HEK293 (cell line): ENCODE data around the gene AP1AR.

Source experiments
- CTCF ChIA-PET: fragments of 350-600 bp; formaldehyde crosslinking; extraction: SDS; loops from one replicate; lab custom pipeline; 2021; ENCODE audit warnings: antibody characterized with exemption; lab: Yijun Ruan, JAX
- POLR2A ChIA-PET: fragments of 300-600 bp; formaldehyde crosslinking; extraction: SDS; loops from one replicate; lab custom pipeline; 2020; ENCODE audit warnings: antibody characterized with exemption, inconsistent platforms; lab: Yijun Ruan, JAX
- H3K27ac ChIP-seq: fragments of 200-500 bp; sonication (Bioruptor generic); 2 replicates; pipeline ENCODE4 v1.5.1; 2014; ENCODE audit warnings: low read depth, low read length, control low read depth, inconsistent platforms; ENCODE audit errors: extremely low read depth
- H3K36me3 ChIP-seq, 2 experiments: fragments of 200-500 bp in 1 of 2; sonication (Bioruptor generic) in 1 of 2; 1 replicate in 1 of 2; 2 replicates in 1 of 2; pipeline ENCODE4 v1.5.1; 2014 to 2017; ENCODE audit warnings: inconsistent platforms in 2 of 2, low read length in 2 of 2; ENCODE audit not compliant: control insufficient read depth in 2 of 2, insufficient read depth in 1 of 2
- H3K4me1 ChIP-seq: fragments of 200-500 bp; sonication (Bioruptor generic); 2 replicates; pipeline ENCODE4 v1.5.1; 2014; ENCODE audit warnings: mild to moderate bottlenecking, low read length, inconsistent platforms; ENCODE audit not compliant: control insufficient read depth, insufficient read depth
- H3K4me3 ChIP-seq: 2 replicates; pipeline ENCODE4 v1.5.1; 2011; ENCODE audit warnings: low read depth, mild to moderate bottlenecking, control low read depth, low read length, moderate library complexity
- H3K9me3 ChIP-seq: fragments of 200-500 bp; sonication (Bioruptor generic); 2 replicates; pipeline ENCODE4 v1.5.1; 2014; ENCODE audit warnings: low read depth, low read length, inconsistent platforms; ENCODE audit not compliant: control insufficient read depth, insufficient read depth
- FEZF1 ChIP-seq: fragments of 450-650 bp; formaldehyde crosslinking; IDR thresholded peaks from 2 replicates; pipeline ENCODE4 v1.5.1; 2016; ENCODE audit warnings: missing biosample characterization, missing genetic modification characterization
- GLI2 ChIP-seq: fragments of 450-650 bp; formaldehyde crosslinking; IDR thresholded peaks from 2 replicates; pipeline ENCODE4; 2017; ENCODE audit warnings: missing biosample characterization, missing genetic modification characterization, low read depth, borderline replicate concordance
- ZBTB21 ChIP-seq: fragments of 450-650 bp; formaldehyde crosslinking; IDR thresholded peaks from 2 replicates; pipeline ENCODE4 v1.5.1; 2017; ENCODE audit warnings: missing biosample characterization, missing genetic modification characterization
- ZEB2 ChIP-seq: fragments of 450-650 bp; formaldehyde crosslinking; IDR thresholded peaks from 2 replicates; pipeline ENCODE4 v1.5.1; 2016; ENCODE audit warnings: missing biosample characterization, missing genetic modification characterization
- ZNF112 ChIP-seq: fragments of 450-650 bp; formaldehyde crosslinking; IDR thresholded peaks from 2 replicates; pipeline ENCODE4 v1.5.0; 2017; ENCODE audit warnings: missing biosample characterization, missing genetic modification characterization
- ZNF132 ChIP-seq: fragments of 450-650 bp; formaldehyde crosslinking; IDR thresholded peaks from 2 replicates; pipeline ENCODE4 v1.5.1; 2017; ENCODE audit warnings: missing biosample characterization, missing genetic modification characterization, borderline replicate concordance
- ZNF133 ChIP-seq: fragments of 450-650 bp; formaldehyde crosslinking; IDR thresholded peaks from 2 replicates; pipeline ENCODE4 v1.5.1; 2016; ENCODE audit warnings: missing biosample characterization, missing genetic modification characterization
- ZNF138 ChIP-seq: fragments of 450-650 bp; formaldehyde crosslinking; IDR thresholded peaks from 2 replicates; pipeline ENCODE4 v1.5.1; 2016; ENCODE audit warnings: missing biosample characterization, missing genetic modification characterization, borderline replicate concordance
- ZNF175 ChIP-seq: fragments of 450-650 bp; formaldehyde crosslinking; IDR thresholded peaks from 2 replicates; pipeline ENCODE4 v1.5.1; 2016; ENCODE audit warnings: missing biosample characterization, missing genetic modification characterization
- ZNF19 ChIP-seq: fragments of 450-650 bp; formaldehyde crosslinking; IDR thresholded peaks from 2 replicates; pipeline ENCODE4; 2016; ENCODE audit warnings: missing biosample characterization, missing genetic modification characterization, low read depth
- ZNF2 ChIP-seq: fragments of 450-650 bp; formaldehyde crosslinking; IDR thresholded peaks from 2 replicates; pipeline ENCODE4 v1.5.1; 2016; ENCODE audit warnings: missing biosample characterization, missing genetic modification characterization
- ZNF221 ChIP-seq: fragments of 450-650 bp; formaldehyde crosslinking; IDR thresholded peaks from 2 replicates; pipeline ENCODE4 v1.5.1; 2017; ENCODE audit warnings: missing biosample characterization, missing genetic modification characterization, borderline replicate concordance
- ZNF266 ChIP-seq: fragments of 450-650 bp; formaldehyde crosslinking; IDR thresholded peaks from 2 replicates; pipeline ENCODE4 v1.5.1; 2016; ENCODE audit warnings: missing biosample characterization, missing genetic modification characterization, low read depth
- ZNF302 ChIP-seq: fragments of 450-650 bp; formaldehyde crosslinking; IDR thresholded peaks from 2 replicates; pipeline ENCODE4 v1.5.1; 2016; ENCODE audit warnings: missing biosample characterization, missing genetic modification characterization, low read depth
- ZNF416 ChIP-seq: fragments of 450-650 bp; formaldehyde crosslinking; IDR thresholded peaks from 2 replicates; pipeline ENCODE4 v1.5.1; 2016; ENCODE audit warnings: missing biosample characterization, missing genetic modification characterization
- ZNF792 ChIP-seq: fragments of 450-650 bp; formaldehyde crosslinking; IDR thresholded peaks from 2 replicates; pipeline ENCODE4 v1.5.1; 2016; ENCODE audit warnings: missing biosample characterization, missing genetic modification characterization
- ZXDB ChIP-seq: fragments of 450-650 bp; formaldehyde crosslinking; IDR thresholded peaks from 2 replicates; pipeline ENCODE4 v1.5.1; 2016; ENCODE audit warnings: missing biosample characterization, missing genetic modification characterization
- TF ChIP-seq, protein P1 (sequence below): fragments of 450-650 bp; formaldehyde crosslinking; IDR thresholded peaks from 2 replicates; pipeline ENCODE4 v1.5.1; 2016; ENCODE audit warnings: missing biosample characterization, missing genetic modification characterization
- TF ChIP-seq, protein P2 (sequence below): fragments of 450-650 bp; formaldehyde crosslinking; IDR thresholded peaks from 2 replicates; pipeline ENCODE4 v1.5.1; 2016; ENCODE audit warnings: missing biosample characterization, missing genetic modification characterization
- TF ChIP-seq, protein P3 (sequence below): fragments of 450-650 bp; formaldehyde crosslinking; IDR thresholded peaks from 2 replicates; pipeline ENCODE4 v1.5.1; 2016; ENCODE audit warnings: missing biosample characterization, missing genetic modification characterization

Gene AP1AR

DNA sequence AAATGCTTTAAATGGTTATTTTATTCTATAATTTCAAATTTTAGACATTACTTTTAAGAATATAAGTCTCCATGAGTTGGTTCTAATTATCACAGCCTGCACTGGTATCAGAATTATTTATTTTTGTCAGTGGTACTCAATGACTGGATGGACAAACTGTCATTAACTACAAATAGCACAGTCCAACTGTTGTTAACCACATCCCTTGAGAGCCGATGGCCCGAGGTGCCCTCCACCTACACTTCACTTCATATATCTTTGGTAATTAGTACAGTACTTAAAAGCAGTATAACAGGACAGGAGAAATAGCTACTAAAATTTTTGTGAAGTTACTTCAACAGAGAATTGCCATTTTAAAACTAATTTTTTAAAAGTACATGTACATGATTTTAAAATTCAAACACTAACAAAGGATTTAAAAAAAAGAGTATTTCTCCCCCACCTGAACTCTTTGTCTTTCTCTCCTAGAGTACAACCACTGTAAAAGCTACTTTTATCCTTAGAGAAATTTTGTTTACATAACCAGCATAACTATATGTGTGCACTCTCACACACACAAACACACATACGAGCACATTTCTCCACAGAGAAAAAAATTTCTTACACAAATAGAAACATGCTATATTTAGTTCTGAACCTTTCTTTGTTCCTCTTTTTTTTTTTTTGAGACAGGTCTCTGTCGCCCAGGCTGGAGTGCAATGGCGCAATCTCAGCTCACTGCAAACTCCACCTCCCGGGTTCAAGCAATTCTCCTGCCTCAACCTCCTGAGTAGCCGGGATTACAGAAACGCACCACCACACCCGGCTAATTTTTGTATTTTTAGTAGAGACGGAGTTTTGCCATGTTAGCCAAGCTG lies 47.7 kb downstream of the AP1AR start:
- H3K27ac ChIP-seq, result no peak overlapping the region
- no peak for TF ChIP-seq ZBTB21
- TF ChIP-seq, protein P1, sequence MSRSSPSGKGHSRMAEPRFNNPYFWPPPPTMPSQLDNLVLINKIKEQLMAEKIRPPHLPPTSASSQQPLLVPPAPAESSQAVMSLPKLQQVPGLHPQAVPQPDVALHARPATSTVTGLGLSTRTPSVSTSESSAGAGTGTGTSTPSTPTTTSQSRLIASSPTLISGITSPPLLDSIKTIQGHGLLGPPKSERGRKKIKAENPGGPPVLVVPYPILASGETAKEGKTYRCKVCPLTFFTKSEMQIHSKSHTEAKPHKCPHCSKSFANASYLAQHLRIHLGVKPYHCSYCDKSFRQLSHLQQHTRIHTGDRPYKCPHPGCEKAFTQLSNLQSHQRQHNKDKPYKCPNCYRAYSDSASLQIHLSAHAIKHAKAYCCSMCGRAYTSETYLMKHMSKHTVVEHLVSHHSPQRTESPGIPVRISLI, result no peak
- 0 out of 2 replicates have a peak, but pooled peaks have one; percentile 13 for TF ChIP-seq ZNF133 (tag by site-specific recombination)
- H3K36me3 ChIP-seq, result peaks cover 0 to 22% of the 10 kb centered on the region in 2 experiments; a peak in 1 of 3 replicates
- H3K9me3 ChIP-seq, result no peaks in the 10 kb centered on the region
- no peak overlapping the region for H3K4me3 ChIP-seq
- ChIA-PET CTCF (interaction anchor here (0.9 kb wide), 1 partner anchor 12 kb away, joined by 4 read pairs; no protein-coding TSS in a partner anchor), POLR2A (interaction anchor here (0.7 kb wide), 1 partner anchor 185 kb away, joined by 3 read pairs; no protein-coding TSS in a partner anchor)
- no peaks in the 10 kb centered on the region for H3K4me1 ChIP-seq

DNA sequence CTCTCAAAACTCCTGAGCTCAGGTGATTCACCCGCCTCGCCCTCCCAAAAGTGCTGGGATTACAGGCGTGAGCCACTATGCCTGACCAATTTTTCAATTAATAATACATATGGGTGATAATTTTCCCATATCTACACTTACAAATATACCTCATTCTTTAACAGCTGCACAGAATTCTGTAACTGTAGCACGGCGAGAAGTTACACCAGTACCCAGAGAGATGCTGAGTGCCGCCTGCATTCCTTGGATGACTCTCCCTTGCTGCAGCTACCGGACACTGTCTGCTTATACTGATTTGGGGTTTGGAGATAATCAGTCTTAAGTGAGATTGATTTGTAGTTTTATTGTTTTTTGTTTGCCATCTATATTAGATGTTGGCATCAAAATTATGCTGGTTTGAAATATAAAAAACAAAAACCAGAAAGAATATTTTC lies 48.3 kb downstream of the AP1AR start:
- peaks cover 0 to 22% of the 10 kb centered on the region in 2 experiments; a peak in 1 of 3 replicates for H3K36me3 ChIP-seq
- ChIA-PET POLR2A (interaction anchor here (0.7 kb wide), 1 partner anchor 186 kb away, joined by 3 read pairs; no protein-coding TSS in a partner anchor), CTCF (interaction anchor here (0.9 kb wide), 1 partner anchor 12 kb away, joined by 4 read pairs; no protein-coding TSS in a partner anchor)
- H3K4me3 ChIP-seq, result no peak overlapping the region
- TF ChIP-seq, protein P2, sequence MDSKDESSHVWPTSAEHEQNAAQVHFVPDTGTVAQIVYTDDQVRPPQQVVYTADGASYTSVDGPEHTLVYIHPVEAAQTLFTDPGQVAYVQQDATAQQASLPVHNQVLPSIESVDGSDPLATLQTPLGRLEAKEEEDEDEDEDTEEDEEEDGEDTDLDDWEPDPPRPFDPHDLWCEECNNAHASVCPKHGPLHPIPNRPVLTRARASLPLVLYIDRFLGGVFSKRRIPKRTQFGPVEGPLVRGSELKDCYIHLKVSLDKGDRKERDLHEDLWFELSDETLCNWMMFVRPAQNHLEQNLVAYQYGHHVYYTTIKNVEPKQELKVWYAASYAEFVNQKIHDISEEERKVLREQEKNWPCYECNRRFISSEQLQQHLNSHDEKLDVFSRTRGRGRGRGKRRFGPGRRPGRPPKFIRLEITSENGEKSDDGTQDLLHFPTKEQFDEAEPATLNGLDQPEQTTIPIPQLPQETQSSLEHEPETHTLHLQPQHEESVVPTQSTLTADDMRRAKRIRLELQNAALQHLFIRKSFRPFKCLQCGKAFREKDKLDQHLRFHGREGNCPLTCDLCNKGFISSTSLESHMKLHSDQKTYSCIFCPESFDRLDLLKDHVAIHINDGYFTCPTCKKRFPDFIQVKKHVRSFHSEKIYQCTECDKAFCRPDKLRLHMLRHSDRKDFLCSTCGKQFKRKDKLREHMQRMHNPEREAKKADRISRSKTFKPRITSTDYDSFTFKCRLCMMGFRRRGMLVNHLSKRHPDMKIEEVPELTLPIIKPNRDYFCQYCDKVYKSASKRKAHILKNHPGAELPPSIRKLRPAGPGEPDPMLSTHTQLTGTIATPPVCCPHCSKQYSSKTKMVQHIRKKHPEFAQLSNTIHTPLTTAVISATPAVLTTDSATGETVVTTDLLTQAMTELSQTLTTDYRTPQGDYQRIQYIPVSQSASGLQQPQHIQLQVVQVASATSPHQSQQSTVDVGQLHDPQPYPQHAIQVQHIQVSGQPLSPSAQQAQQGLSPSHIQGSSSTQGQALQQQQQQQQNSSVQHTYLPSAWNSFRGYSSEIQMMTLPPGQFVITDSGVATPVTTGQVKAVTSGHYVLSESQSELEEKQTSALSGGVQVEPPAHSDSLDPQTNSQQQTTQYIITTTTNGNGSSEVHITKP (tag by site-specific recombination), result no peak
- TF ChIP-seq ZNF416 (tag by site-specific recombination), result no peak
- no peak for TF ChIP-seq ZXDB (tag by site-specific recombination)
- TF ChIP-seq ZNF132, result no peak
- TF ChIP-seq ZNF302, result no peak
- no peak for TF ChIP-seq FEZF1 (tag by site-specific recombination)
- TF ChIP-seq, protein P3, sequence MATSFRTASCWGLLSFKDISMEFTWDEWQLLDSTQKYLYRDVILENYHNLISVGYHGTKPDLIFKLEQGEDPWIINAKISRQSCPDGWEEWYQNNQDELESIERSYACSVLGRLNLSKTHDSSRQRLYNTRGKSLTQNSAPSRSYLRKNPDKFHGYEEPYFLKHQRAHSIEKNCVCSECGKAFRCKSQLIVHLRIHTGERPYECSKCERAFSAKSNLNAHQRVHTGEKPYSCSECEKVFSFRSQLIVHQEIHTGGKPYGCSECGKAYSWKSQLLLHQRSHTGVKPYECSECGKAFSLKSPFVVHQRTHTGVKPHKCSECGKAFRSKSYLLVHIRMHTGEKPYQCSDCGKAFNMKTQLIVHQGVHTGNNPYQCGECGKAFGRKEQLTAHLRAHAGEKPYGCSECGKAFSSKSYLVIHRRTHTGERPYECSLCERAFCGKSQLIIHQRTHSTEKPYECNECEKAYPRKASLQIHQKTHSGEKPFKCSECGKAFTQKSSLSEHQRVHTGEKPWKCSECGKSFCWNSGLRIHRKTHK (tag by site-specific recombination), result no peak
- no peak for TF ChIP-seq ZNF19 (tag by site-specific recombination)
- TF ChIP-seq ZNF138 (tag by site-specific recombination), result no peak
- TF ChIP-seq ZEB2, result no peak
- no peak for TF ChIP-seq ZNF266 (tag by site-specific recombination)
- TF ChIP-seq GLI2, result no peak
- TF ChIP-seq ZNF221, result no peak
- no peak for TF ChIP-seq ZNF112 (tag by site-specific recombination)
- TF ChIP-seq ZNF175 (tag by site-specific recombination), result no peak
- no peak for TF ChIP-seq ZNF2 (tag by site-specific recombination)
- TF ChIP-seq ZNF792 (tag by site-specific recombination), result no peak
- H3K27ac ChIP-seq, result no peak overlapping the region
- H3K9me3 ChIP-seq, result no peaks in the 10 kb centered on the region
- H3K4me1 ChIP-seq, result no peaks in the 10 kb centered on the region
